ENCODE results near the gene RPS14. TPM values are rescaled to one million over a fixed set of nuclear protein-coding genes. Genes with fewer than 3 reads are reported as not detected.

RPS14 gene
- total and polyA plus RNA-seq, 10 of the 15 experiments (the other 5 are each of a cell fraction or from before 2014, with no cell fraction given), result 2,295 to 4,047 (median 2,787) TPM

GRCh38 chr5:150397146-150397781, 52.3 kb downstream of the RPS14 start:
- ChIA-PET RAD21 (ENCODE audit: unreplicated experiment) (interaction anchor here (0.9 to 8.6 kb wide), 5 partner anchors 9 to 53 kb away, joined by 3 to 115 read pairs (median 8); partner anchors contain the start of gene CD74), CTCF (interaction anchor here (0.7 to 14.0 kb wide), 14 partner anchors 8 to 60 kb away, joined by 3 to 274 read pairs (median 6); partner anchors contain the start of gene CD74), POLR2A (interaction anchor here (4.9 kb wide), 1 partner anchor 38 kb away, joined by 39 read pairs; no protein-coding TSS in a partner anchor), SMC1A (ENCODE audit: uncharacterized antibody, unreplicated experiment) (interaction anchor here (0.8 to 8.1 kb wide), 7 partner anchors 9 to 53 kb away, joined by 3 to 127 read pairs (median 4); partner anchors contain the start of gene TCOF1)
- Histone ChIP-seq H2AFZ (ENCODE audit: control insufficient read depth, low read depth, low read length) (no peak overlapping the region), H3K9me3 (replicated peaks; ENCODE audit: control insufficient read depth, insufficient read depth, low read length) (no peaks in the 10 kb centered on the region), H3K36me3 (ENCODE audit: control insufficient read depth in 2 of 2, insufficient read depth in 2 of 2, low read length in 1 of 2) (peaks cover 35 to 39% of the 10 kb centered on the region in 2 experiments), H3K4me1 (ENCODE audit: control insufficient read depth, insufficient read depth, low read length) (peaks cover 10% of the 10 kb centered on the region), H3K27ac (ENCODE audit: control insufficient read depth, insufficient read depth) (no peak overlapping the region), H3K79me2 (ENCODE audit: control insufficient read depth, insufficient read depth, low read length) (no peaks in the 10 kb centered on the region), H3K9ac (ENCODE audit: control insufficient read depth, insufficient read depth, low read length) (no peak overlapping the region), H4K20me1 (ENCODE audit: control insufficient read depth, insufficient read depth) (peaks cover 12% of the 10 kb centered on the region), H3K27me3 (replicated peaks in 1 of 2; ENCODE audit: control insufficient read depth in 2 of 2, insufficient read depth in 2 of 2, low read length in 1 of 2) (no peaks in the 10 kb centered on the region), H3K4me3 (no peak overlapping the region), H3K4me2 (ENCODE audit: control insufficient read depth, insufficient read depth) (no peak overlapping the region)
- ATAC-seq (no peak), DNase-seq (ENCODE audit: low read depth, low spot score) (no peak), FAIRE-seq (no peak)
- no TSS peak for BruUV-seq (replicated peaks)
- 96% methylated on average over 14 of the region's 14 CpGs for WGBS (ENCODE audit: insufficient coverage, insufficient replicate concordance, low lambda C conversion rate, missing lambda C conversion rate)
- in situ Hi-C loops (cut with MboI), result no loop called here
- TF ChIP-seq SP1 (IDR thresholded peaks at IDR 0.05; ENCODE audit: low read depth, low read length), result no peak
- TF ChIP-seq POLR2AphosphoS5 (IDR thresholded peaks at IDR 0.05; ENCODE audit: low read length), result peak; percentile 80; the same call in 1 of the 2 replicates
- no peak for TF ChIP-seq NFXL1 (IDR thresholded peaks at IDR 0.05; ENCODE audit: borderline replicate concordance)
- peak; percentile 30; the same call in 1 of the 2 replicates for TF ChIP-seq POLR2AphosphoS2 (IDR thresholded peaks at IDR 0.05; ENCODE audit: low read depth, low read length)
- TF ChIP-seq ZNF24 (IDR thresholded peaks at IDR 0.05), result no peak
- TF ChIP-seq ETV6 (conservative IDR thresholded peaks at IDR 0.05 in 1 of 2, IDR thresholded peaks at IDR 0.05 in 1 of 2; ENCODE audit: borderline replicate concordance in 1 of 2, low read depth in 1 of 2), result no peak
- peak; percentile 67 for TF ChIP-seq POLR2A (IDR thresholded peaks at IDR 0.05; ENCODE audit: low read depth, low read length)
- intact Hi-C loops (cut with micrococcal nuclease; ENCODE audit: unreplicated experiment), result no loop called here

All from GM12878 (cell line).